Trophoblast cell (in vitro differentiated cells and primary cell): ENCODE measurements around the gene ZBTB7C.

Experiments
- DNase-seq, 2 donors: peaks; one replicate each; pipeline ENCODE4 v3.0.0-alpha.2; 2016
- H2AFZ ChIP-seq: 2 replicates; pipeline ENCODE4 v1.6.1; 2013; ENCODE audit warnings: low read length, moderate library complexity, mild to moderate bottlenecking; ENCODE audit not compliant: insufficient read depth, poor library complexity
- H2AK5ac ChIP-seq: 2 replicates; pipeline ENCODE4 v1.6.1; 2013; ENCODE audit warnings: mild to moderate bottlenecking, low read length
- H2BK120ac ChIP-seq: 2 replicates; pipeline ENCODE4 v1.6.1; 2013; ENCODE audit warnings: low read length, mild to moderate bottlenecking, moderate library complexity; ENCODE audit not compliant: insufficient read depth, poor library complexity
- H2BK12ac ChIP-seq: 2 replicates; pipeline ENCODE4 v1.6.1; 2013; ENCODE audit warnings: mild to moderate bottlenecking, low read length, moderate library complexity
- H2BK5ac ChIP-seq: 2 replicates; pipeline ENCODE4 v1.6.1; 2013; ENCODE audit warnings: low read length, low read depth, moderate library complexity, mild to moderate bottlenecking; ENCODE audit not compliant: poor library complexity
- H3K14ac ChIP-seq: 2 replicates; pipeline ENCODE4 v1.6.1; 2013; ENCODE audit warnings: mild to moderate bottlenecking, low read length
- H3K18ac ChIP-seq: 2 replicates; pipeline ENCODE4 v1.6.1; 2013; ENCODE audit warnings: mild to moderate bottlenecking, low read length
- H3K23ac ChIP-seq: 2 replicates; pipeline ENCODE4 v1.6.1; 2013; ENCODE audit warnings: low read length
- H3K27ac ChIP-seq: 2 replicates; pipeline ENCODE4 v1.5.1; 2013; ENCODE audit warnings: low read depth, mild to moderate bottlenecking, inconsistent platforms, low read length, moderate library complexity
- H3K27me3 ChIP-seq: 2 replicates; pipeline ENCODE4 v1.6.1; 2013; ENCODE audit warnings: inconsistent platforms, mild to moderate bottlenecking, low read length, moderate library complexity; ENCODE audit not compliant: insufficient read depth
- H3K36me3 ChIP-seq, 2 experiments: 1 replicate in 1 of 2; 2 replicates in 1 of 2; pipeline ENCODE4 v1.6.1; 2013; ENCODE audit warnings: low read length in 2 of 2, mild to moderate bottlenecking in 2 of 2, moderate library complexity in 1 of 2; ENCODE audit not compliant: insufficient read depth in 2 of 2, control insufficient read depth in 1 of 2
- H3K4ac ChIP-seq: 2 replicates; pipeline ENCODE4 v1.6.1; 2013; ENCODE audit warnings: low read depth, mild to moderate bottlenecking, low read length, moderate library complexity
- H3K4me1 ChIP-seq, 2 experiments: 1 replicate in 1 of 2; 2 replicates in 1 of 2; pipeline ENCODE4 v1.6.1; 2013; ENCODE audit warnings: low read length in 2 of 2, mild to moderate bottlenecking in 2 of 2, moderate library complexity in 1 of 2; ENCODE audit not compliant: insufficient read depth in 2 of 2, control insufficient read depth in 1 of 2
- H3K4me2 ChIP-seq: 2 replicates; pipeline ENCODE4 v1.6.1; 2013; ENCODE audit warnings: inconsistent platforms, mild to moderate bottlenecking, low read length, moderate library complexity
- H3K4me3 ChIP-seq: 2 replicates; pipeline ENCODE4 v1.5.1; 2013; ENCODE audit warnings: mild to moderate bottlenecking, low read depth, low read length, inconsistent platforms
- H3K79me1 ChIP-seq: one replicate; pipeline ENCODE4 v1.6.1; 2013; ENCODE audit warnings: low read length
- H3K79me2 ChIP-seq: 2 replicates; pipeline ENCODE4 v1.6.1; 2013; ENCODE audit warnings: low read length, mild to moderate bottlenecking; ENCODE audit not compliant: control insufficient read depth, insufficient read depth, poor library complexity
- H3K9ac ChIP-seq: 2 replicates; pipeline ENCODE4 v1.6.1; 2013; ENCODE audit warnings: mild to moderate bottlenecking, low read length
- H3K9me3 ChIP-seq: 2 replicates; pipeline ENCODE4 v1.6.1; 2013; ENCODE audit warnings: low read depth, mild to moderate bottlenecking, control low read depth, inconsistent platforms, low read length; ENCODE audit not compliant: insufficient read depth
- H4K12ac ChIP-seq: 2 replicates; pipeline ENCODE4 v1.6.1; 2013; ENCODE audit warnings: low read depth, mild to moderate bottlenecking, low read length, moderate library complexity
- H4K8ac ChIP-seq: 2 replicates; pipeline ENCODE4 v1.6.1; 2013; ENCODE audit warnings: low read depth, mild to moderate bottlenecking, low read length, moderate library complexity
- H4K91ac ChIP-seq: one replicate; pipeline ENCODE4 v1.6.1; 2013; ENCODE audit warnings: low read depth, mild to moderate bottlenecking, low read length, moderate library complexity
- WGBS: extraction: QIAGEN DNeasy Blood & Tissue Kit; methylation state at CpG from one replicate; pipeline ENCODE4 v1.1.7; 2013; ENCODE audit warnings: missing lambda C conversion rate; ENCODE audit not compliant: insufficient read length, insufficient coverage; ENCODE audit errors: extremely low coverage; 5-methylcytosine and 5-hydroxymethylcytosine counted together

Gene ZBTB7C

GRCh38 chr18:48050176-48050575, 359.0 kb downstream of the ZBTB7C start:
- Histone ChIP-seq H3K4me3 (no peak overlapping the region), H3K79me2 (no peaks in the 10 kb centered on the region), H3K9ac (no peak overlapping the region), H3K4me2 (no peak overlapping the region), H3K18ac (no peak overlapping the region), H2BK120ac (no peak overlapping the region), H4K8ac (no peak overlapping the region), H4K12ac (no peak overlapping the region), H3K27ac (no peak overlapping the region), H2AFZ (no peak overlapping the region), H4K91ac (no peak overlapping the region), H2BK12ac (no peak overlapping the region), H3K4ac (no peak overlapping the region), H3K27me3 (no peaks in the 10 kb centered on the region), H3K79me1 (no peaks in the 10 kb centered on the region), H3K14ac (no peak overlapping the region), H2AK5ac (no peak overlapping the region), H3K4me1 (peaks cover 0 to 2% of the 10 kb centered on the region in 2 experiments), H3K9me3 (no peaks in the 10 kb centered on the region), H3K36me3 (no peaks in the 10 kb centered on the region), H2BK5ac (no peak overlapping the region), H3K23ac (no peak overlapping the region)
- DNase-seq: no peak
- no CpG with 5 or more reads among the region's 7 CpGs for WGBS

- Histone ChIP-seq H3K9ac (no peak overlapping the region), H2BK12ac (no peak overlapping the region), H3K18ac (no peak overlapping the region), H2BK120ac (no peak overlapping the region), H3K36me3 (no peaks in the 10 kb centered on the region), H3K4me1 (peaks cover 0 to 2% of the 10 kb centered on the region in 2 experiments), H4K91ac (no peak overlapping the region), H3K14ac (no peak overlapping the region), H3K79me2 (no peaks in the 10 kb centered on the region), H3K23ac (no peak overlapping the region), H3K4ac (no peak overlapping the region), H3K27me3 (no peaks in the 10 kb centered on the region), H3K79me1 (no peaks in the 10 kb centered on the region), H3K27ac (no peak overlapping the region), H2AK5ac (no peak overlapping the region), H4K8ac (no peak overlapping the region), H3K9me3 (no peaks in the 10 kb centered on the region), H3K4me2 (no peak overlapping the region), H2BK5ac (no peak overlapping the region), H2AFZ (no peak overlapping the region), H4K12ac (no peak overlapping the region), H3K4me3 (no peak overlapping the region)
- WGBS: no CpG with 5 or more reads among the region's 5 CpGs
- no peak for DNase-seq
Observed at GRCh38 chr18:48049757-48050156, 359.4 kb downstream of the ZBTB7C start.

GRCh38 chr18:48048251-48048650, 360.9 kb downstream of the ZBTB7C start:
- Histone ChIP-seq H2AFZ (no peak overlapping the region), H3K18ac (no peak overlapping the region), H2BK120ac (no peak overlapping the region), H3K27me3 (no peaks in the 10 kb centered on the region), H2BK12ac (no peak overlapping the region), H4K91ac (no peak overlapping the region), H3K14ac (no peak overlapping the region), H3K23ac (no peak overlapping the region), H4K12ac (no peak overlapping the region), H3K9ac (no peak overlapping the region), H3K4me1 (peaks cover 0 to 2% of the 10 kb centered on the region in 2 experiments), H2BK5ac (no peak overlapping the region), H3K4ac (no peak overlapping the region), H4K8ac (no peak overlapping the region), H3K4me2 (no peak overlapping the region), H3K79me2 (no peaks in the 10 kb centered on the region), H3K36me3 (no peaks in the 10 kb centered on the region), H3K9me3 (no peaks in the 10 kb centered on the region), H3K79me1 (no peaks in the 10 kb centered on the region), H2AK5ac (no peak overlapping the region), H3K4me3 (no peak overlapping the region), H3K27ac (no peak overlapping the region)
- no CpG with 5 or more reads among the region's 3 CpGs for WGBS
- no peak for DNase-seq

- H3K9ac ChIP-seq: no peak overlapping the region
- no peak overlapping the region for H2AFZ ChIP-seq
- H3K4me3 ChIP-seq: no peak overlapping the region
- no peak overlapping the region for H4K8ac ChIP-seq
- no peak overlapping the region for H4K12ac ChIP-seq
- H2BK5ac ChIP-seq: no peak overlapping the region
- H3K36me3 ChIP-seq: no peaks in the 10 kb centered on the region
- DNase-seq: peak in 1 of 2 donors; percentile 39
- H3K79me1 ChIP-seq: no peaks in the 10 kb centered on the region
- no peak overlapping the region for H2BK120ac ChIP-seq
- H3K4me1 ChIP-seq: peaks cover 0 to 2% of the 10 kb centered on the region in 2 experiments
- no peak overlapping the region for H3K27ac ChIP-seq
- no peak overlapping the region for H3K4me2 ChIP-seq
- no peak overlapping the region for H2AK5ac ChIP-seq
- H3K23ac ChIP-seq: no peak overlapping the region
- no peak overlapping the region for H3K18ac ChIP-seq
- H3K14ac ChIP-seq: no peak overlapping the region
- H3K27me3 ChIP-seq: no peaks in the 10 kb centered on the region
- H3K9me3 ChIP-seq: no peaks in the 10 kb centered on the region
- H3K4ac ChIP-seq: no peak overlapping the region
- H4K91ac ChIP-seq: no peak overlapping the region
- H3K79me2 ChIP-seq: no peaks in the 10 kb centered on the region
- WGBS: no CpG with 5 or more reads among the region's 5 CpGs
- no peak overlapping the region for H2BK12ac ChIP-seq
Observed at GRCh38 chr18:48046843-48047242, 362.3 kb downstream of the ZBTB7C start.
